ENCODE data around the gene IL23A.

The IL23A gene

DNA sequence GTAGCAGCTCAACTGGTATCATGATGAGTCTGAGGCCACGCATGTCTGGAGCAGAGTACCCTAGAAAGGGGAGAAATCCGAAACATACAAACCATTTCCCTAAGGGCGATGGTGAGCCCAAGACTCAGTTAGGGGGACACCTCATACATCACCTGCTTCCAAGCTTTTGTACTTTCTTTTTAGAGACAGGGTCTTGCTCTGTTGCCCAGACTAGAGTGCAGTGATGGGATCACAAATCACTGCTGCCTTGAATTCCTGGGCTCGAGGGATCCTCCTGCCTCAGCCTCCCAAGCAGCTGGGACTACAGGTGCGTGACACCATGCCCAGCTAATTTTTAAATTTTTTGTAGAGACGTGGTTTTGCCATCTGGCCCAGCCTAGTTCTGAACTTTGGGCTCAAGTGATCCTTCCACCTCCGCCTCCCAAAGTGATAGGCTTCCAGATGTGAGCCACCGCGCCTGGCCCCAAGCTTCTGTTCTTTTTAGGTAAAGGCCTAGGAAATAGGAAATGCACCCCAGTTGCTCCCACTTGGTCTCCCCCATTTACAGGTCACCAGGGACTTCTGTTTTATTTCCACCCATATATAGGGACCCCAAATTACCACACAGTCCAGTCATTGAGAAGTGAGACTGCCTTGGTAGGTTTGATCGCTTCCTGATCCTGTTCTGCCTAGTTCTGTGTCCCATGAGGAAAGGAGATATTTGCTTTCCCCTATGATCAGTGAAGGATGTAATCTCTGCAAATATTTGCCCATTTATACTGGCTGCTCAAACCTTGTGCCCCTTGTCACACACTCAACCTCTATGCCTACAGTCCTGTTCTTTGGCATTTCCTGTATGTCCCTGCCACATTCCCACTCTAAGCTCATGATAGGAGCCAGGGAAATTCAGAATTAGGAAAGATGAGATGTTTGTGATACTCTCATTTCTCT is 23.7 kb downstream of the IL23A start, which contains the start of gene APOF:
TSS of gene APOF (minus strand) at position 728 of the 930 bp plus-strand sequence. CDS start at position 616, 112 bp downstream.
- DNase-seq, result no peak

GRCh38 chr12:56366948-56367347 is 28.3 kb downstream of the IL23A start:
- no peak for DNase-seq

DNA sequence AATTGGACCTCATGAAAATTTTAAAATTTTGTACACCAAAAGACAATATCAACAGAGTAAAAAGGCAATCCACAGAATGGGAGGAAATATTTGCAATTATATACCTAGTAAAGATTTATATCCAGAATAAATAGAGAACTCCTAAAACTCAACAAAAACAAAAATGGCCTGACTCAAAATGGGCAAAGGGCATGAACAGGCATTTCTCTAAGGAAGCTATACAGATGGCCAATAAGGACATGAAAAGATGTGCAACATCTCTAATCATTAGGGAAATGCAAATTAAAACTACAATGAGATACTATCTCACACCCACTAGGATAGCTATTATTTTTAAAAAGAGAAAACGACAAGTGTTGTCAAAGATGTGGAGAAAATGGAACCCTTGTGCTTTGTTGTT is 34.8 kb downstream of the IL23A start:
- no peak for DNase-seq

DNA sequence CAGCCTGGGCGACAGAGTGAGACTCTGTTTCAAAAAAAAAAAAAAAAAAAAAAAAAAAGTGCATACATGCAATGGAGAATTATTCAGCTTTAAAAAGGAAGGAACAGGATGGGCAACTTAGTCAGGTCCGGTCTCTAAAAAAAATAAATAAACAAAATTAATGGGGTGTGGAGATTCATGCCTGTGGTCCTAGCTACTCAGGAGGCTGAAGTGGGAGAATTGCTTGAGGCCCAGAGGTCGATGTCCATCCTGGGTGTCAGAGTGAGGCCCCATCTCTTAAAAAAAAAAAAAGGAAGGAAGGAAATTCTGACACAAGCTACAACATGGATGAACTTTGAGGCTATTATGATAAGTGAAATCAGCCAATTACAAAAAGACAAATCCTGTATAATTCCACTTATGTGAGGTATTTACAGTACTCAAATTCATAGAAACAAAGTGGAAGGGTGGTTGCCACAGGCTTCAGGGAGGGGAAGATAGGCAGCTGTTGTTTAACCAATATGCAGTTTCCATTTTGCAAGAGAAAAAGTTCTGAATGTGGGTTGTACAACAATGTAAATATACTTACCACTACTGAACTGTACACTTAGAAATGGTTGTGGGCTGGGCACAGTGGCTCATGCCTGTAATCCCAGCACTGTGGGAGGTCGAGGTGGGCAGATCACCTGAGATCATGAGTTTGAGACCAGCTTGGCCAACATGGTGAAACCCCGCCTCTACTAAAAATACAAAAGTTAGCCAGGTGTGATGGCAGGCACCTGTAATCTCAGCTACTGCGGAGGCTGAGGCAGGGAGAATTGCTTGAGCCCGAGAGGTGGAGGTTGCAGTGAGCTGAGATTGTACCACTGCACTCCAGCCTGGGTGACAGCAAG is 36.3 kb downstream of the IL23A start:
- DNase-seq, result no peak

- DNase-seq, result peak in 1 of 2 donors; percentile 57
Measured at GRCh38 chr12:56375598-56376434, 37.1 kb downstream of the IL23A start.

DNA sequence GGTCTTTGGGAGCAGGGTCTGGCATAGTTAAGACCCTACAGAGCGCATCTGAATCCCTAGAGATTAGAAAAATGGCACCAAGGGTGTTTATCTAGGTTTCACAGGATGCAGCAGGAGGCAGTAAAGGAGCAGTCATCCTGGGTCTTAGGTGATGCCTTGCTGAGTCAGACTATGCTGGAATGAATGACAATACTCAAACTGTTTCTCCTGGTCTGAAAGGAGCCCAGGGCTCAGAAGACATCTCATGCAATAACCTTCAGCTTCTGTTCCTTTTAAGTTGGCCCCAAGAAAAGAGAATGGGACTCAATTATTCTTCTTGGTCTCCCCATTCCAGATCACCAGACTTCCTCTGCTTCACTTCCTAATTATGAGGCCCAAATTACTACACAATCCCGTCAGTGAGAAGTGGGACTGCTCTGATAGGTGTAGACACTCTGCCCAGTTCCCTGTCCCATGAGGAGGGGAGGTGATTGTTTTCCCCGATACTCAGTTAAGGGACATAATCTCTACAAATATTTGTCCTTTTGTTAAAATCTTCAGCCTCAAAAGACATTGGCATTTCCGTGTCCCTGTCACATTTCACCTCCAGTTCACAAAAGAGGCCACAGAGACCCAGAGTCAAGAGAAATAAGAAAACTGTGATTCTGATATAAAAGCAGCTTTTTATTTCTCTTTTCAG is 38.8 kb downstream of the IL23A start:
- no peak for DNase-seq

GRCh38 chr12:56377989-56378316 is 39.3 kb downstream of the IL23A start:
- DNase-seq, result no peak

DNA sequence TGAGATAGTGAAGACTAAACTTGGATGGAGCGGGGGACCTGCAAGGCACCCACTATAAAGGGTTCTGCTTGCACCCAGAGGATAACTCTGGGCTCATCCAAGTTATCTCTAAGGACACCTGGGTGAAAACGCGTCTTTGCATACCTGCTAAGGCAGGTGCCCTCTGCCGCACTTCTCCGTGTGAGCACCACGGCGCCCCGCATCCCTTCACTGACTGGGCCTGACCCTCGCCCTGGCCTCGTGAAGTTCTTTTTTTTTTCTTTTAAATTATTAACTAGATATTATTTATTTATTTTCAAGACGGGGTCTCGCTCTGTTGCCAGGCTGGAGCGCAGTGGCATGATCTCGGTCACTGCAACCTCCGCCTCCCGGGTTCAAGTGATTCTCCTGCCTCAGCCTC is 43.9 kb downstream of the IL23A start:
- no peak for DNase-seq

DNA sequence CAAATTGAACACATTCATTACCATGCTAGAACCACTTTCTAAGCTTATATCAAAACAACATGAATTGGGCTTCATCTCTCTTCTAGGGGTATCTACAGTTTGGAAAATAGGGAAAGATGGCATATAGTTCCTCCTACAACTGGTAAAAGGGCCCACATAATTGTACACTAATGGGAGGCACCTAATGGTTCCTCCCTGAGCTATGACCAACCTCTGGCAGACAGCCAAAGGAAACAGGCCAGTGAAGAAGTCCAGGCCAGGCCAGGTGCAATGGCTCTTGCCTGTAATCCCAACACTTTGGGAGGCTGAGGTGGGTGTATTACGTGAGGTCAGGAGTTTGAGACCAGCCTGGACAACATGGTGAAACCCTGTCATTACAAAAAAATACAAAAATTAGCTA is 47.2 kb downstream of the IL23A start:
- DNase-seq, result no peak

GRCh38 chr12:56387152-56387736 is 48.6 kb downstream of the IL23A start:
- no peak for DNase-seq

- no peak for DNase-seq
Measured at GRCh38 chr12:56389412-56389811, 50.7 kb downstream of the IL23A start.
